Activated T-helper 17 cell treated with anti-CD3 and anti-CD28 coated beads, Interleukin-2, amount 50 U/mL, for 72 hours (primary cell): ENCODE results near the gene CTCF. TPM values are rescaled to one million over a fixed set of nuclear protein-coding genes. Genes with fewer than 3 reads are reported as not detected.
A peak's percentile ranks its signal among the peaks of the same experiment; 100 is the strongest.

Source experiments
- ATAC-seq: fragments of 150-1000 bp; cut with Tn5 transposase; replicated peaks from 2 replicates; pipeline ENCODE4 v1.10.0; 2021; ENCODE audit warnings: mild to moderate bottlenecking, moderate library complexity
- H3K27ac Mint-ChIP-seq: one replicate; pipeline ENCODE4 v1.8.0; 2022; ENCODE audit warnings: mixed read lengths
- H3K27me3 Mint-ChIP-seq: one replicate; pipeline ENCODE4 v1.8.0; 2022; ENCODE audit warnings: mixed read lengths
- H3K36me3 Mint-ChIP-seq: one replicate; pipeline ENCODE4 v1.8.0; 2022; ENCODE audit warnings: low read depth, mild to moderate bottlenecking, mixed read lengths
- H3K4me1 Mint-ChIP-seq: one replicate; pipeline ENCODE4 v1.8.0; 2022; ENCODE audit warnings: mixed read lengths
- H3K4me3 Mint-ChIP-seq: one replicate; pipeline ENCODE4 v1.8.0; 2022; ENCODE audit warnings: mild to moderate bottlenecking, mixed read lengths
- H3K9me3 Mint-ChIP-seq: one replicate; pipeline ENCODE4 v1.8.0; 2022; ENCODE audit warnings: mixed read lengths
- total RNA-seq, 2 donors: library from RNA; stranded (reverse); gene quantifications; one replicate each; pipeline ENCODE4 v1.2.3, GENCODE V29; 2022

CTCF gene
- total RNA-seq, 2 donors from 2014 or later, result 41.2 to 49.4 TPM

DNA sequence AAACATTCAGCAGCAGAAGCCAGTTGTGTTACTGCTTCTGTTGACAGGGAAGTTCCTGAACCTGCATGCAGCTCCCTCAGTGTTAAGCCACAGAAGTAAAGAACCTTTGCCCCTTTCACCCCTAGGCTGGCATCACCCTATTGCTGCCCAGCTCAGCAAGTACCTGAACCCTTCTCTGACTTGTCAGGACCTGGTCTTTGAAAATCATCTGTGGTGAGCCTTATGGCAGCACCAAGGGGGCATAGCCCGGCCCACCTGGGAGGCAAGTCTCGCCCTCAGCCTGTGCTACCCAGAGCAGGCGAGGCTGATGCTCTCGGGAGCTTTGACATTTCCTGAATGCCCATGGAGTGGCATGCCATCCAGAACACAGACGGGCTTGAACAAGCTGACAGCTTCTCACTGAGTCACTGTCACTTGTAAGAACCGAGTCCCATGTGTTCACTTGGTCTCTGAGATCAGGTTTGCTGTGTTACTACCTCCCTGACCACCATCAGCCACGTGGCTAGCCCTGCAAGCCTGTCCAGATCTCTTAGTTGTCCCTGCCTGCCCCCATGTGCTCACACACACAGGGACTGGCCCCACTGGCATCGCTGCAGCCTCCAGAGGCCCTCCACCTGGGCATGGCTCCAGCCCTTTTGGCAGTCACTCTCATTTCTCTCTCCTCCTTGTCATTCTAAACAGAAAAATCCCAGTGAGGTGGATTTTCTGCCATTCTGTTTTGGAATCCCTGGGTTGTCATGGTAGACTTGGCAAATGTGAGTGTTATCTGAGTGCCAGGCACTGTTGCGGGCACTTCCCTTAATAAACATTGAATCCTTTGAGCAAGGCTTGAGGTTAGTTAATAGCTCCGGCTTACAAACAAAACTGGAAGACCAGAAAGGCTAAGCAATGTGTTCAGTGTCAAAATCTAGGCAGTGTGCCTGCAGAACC lies 79.7 kb downstream of the CTCF start:
- no peak overlapping the region for H3K27ac Mint-ChIP-seq
- no peaks in the 10 kb centered on the region for H3K9me3 Mint-ChIP-seq
- peaks cover 37% of the 10 kb centered on the region for H3K36me3 Mint-ChIP-seq
- no peak overlapping the region for H3K4me3 Mint-ChIP-seq
- no peaks in the 10 kb centered on the region for H3K4me1 Mint-ChIP-seq
- H3K27me3 Mint-ChIP-seq, result no peaks in the 10 kb centered on the region
- no peak for ATAC-seq

DNA sequence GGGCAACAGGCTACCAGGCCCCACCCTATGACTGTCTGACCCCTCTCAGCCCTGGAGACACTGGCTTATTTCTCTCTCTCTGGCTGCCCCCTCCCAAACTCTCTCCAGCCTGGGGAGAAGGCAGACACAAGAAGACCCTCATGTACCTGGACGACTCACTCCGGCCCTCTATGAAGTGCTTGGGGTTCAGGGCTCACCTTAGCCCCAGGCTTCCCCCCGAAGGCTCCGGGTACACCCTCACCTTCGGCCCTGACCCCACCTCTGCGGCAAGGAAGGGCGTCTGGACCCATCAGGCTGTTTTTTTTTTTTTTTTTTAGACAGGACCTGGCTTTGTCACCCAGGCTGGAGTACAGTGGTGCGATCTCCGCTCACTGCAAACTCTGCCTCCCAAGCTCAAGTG lies 81.7 kb downstream of the CTCF start:
- Mint-ChIP-seq H3K27me3 (no peaks in the 10 kb centered on the region), H3K9me3 (no peaks in the 10 kb centered on the region), H3K4me1 (no peaks in the 10 kb centered on the region), H3K27ac (peak overlapping the region; percentile 74), H3K4me3 (peak overlapping the region; percentile 75), H3K36me3 (peaks cover 28% of the 10 kb centered on the region)
- ATAC-seq, result no peak

DNA sequence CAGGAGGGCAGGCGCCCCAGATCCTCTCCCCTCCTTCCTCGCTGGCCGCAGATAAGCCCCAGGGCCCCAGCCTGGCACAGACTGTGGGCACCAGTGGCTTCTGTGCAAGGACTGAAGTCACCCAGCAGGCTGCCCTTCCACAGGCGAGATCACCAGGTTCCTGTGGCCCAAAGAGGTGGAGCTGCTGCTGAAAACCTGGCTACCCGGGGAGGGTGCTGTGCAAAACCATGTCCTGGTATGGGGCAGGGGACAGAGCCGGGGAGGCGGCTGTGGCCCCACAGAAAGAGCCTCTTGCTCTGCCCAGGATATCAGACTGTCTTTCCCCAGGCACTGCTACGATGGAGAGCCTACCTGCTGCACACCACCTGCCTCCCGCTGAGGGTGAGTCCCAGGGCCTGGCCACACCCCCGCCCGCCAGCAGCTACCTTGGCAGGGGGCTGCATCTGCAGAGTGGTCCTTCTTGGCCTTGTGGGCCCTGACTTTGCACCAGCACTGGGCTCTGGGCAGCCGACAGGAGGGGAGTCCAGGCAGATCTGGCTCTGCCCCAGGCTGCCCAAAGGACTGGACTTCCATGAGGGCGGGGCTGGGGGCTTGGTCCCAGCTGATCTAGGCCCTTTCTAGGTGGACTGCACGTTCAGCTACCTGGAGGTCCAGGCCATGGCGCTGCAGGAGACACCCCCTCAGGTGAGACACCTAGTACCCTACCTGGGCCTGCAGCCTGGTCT lies 83.2 kb downstream of the CTCF start:
- peak overlapping the region; percentile 76 for H3K27ac Mint-ChIP-seq
- no peaks in the 10 kb centered on the region for H3K9me3 Mint-ChIP-seq
- no peaks in the 10 kb centered on the region for H3K27me3 Mint-ChIP-seq
- peak overlapping the region; percentile 75 for H3K4me3 Mint-ChIP-seq
- ATAC-seq, result peak; percentile 35
- peaks cover 7% of the 10 kb centered on the region for H3K4me1 Mint-ChIP-seq
- H3K36me3 Mint-ChIP-seq, result peaks cover 32% of the 10 kb centered on the region

DNA sequence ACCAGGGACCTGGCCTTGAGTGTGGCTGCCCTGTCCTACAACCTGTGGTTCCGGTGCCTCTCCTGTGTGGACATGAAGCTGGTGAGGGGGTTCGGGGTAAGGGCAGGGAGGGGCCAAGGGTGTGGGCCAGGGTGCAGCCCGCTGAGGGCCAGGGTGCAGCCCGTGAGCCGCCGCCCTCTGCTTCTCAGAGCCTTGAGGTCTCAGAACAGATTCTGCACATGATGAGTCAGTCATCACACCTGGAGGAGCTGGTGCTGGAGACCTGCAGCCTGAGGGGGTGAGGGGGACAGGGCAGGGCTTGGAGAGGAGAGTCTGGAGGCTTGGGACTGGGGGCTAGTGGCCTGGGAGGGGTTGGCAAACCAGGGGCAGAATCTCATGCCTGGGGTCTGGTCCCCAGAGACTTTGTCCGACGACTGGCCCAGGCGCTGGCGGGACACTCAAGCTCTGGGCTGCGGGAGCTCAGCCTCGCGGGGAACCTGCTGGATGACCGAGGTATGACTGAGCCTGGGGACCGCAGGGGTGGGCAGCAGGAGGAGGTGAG lies 84.9 kb downstream of the CTCF start:
- Mint-ChIP-seq H3K36me3 (peaks cover 48% of the 10 kb centered on the region), H3K27me3 (no peaks in the 10 kb centered on the region), H3K4me1 (peaks cover 8% of the 10 kb centered on the region), H3K27ac (peak overlapping the region; percentile 79), H3K4me3 (peak overlapping the region; percentile 75), H3K9me3 (no peaks in the 10 kb centered on the region)
- ATAC-seq, result no peak

DNA sequence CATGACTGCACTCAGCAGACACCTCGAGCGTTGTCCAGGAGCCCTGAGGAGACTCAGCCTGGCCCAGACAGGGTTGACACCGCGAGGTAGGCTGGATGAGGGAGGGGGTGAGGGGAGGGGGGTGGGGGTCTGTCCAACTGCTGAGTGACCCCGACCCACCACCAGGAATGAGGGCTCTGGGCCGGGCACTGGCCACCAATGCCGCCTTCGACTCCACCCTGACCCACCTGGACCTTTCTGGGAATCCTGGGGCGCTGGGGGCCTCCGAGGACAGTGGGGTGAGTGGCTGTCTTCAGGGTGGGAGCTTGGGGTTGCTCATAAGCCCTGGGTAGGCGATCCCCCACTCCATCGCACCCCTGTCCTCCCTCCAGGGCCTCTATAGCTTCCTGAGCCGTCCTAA lies 85.4 kb downstream of the CTCF start:
- Mint-ChIP-seq H3K4me3 (no peak overlapping the region), H3K27me3 (no peaks in the 10 kb centered on the region), H3K27ac (no peak overlapping the region), H3K36me3 (peaks cover 51% of the 10 kb centered on the region), H3K4me1 (peaks cover 8% of the 10 kb centered on the region), H3K9me3 (no peaks in the 10 kb centered on the region)
- no peak for ATAC-seq

DNA sequence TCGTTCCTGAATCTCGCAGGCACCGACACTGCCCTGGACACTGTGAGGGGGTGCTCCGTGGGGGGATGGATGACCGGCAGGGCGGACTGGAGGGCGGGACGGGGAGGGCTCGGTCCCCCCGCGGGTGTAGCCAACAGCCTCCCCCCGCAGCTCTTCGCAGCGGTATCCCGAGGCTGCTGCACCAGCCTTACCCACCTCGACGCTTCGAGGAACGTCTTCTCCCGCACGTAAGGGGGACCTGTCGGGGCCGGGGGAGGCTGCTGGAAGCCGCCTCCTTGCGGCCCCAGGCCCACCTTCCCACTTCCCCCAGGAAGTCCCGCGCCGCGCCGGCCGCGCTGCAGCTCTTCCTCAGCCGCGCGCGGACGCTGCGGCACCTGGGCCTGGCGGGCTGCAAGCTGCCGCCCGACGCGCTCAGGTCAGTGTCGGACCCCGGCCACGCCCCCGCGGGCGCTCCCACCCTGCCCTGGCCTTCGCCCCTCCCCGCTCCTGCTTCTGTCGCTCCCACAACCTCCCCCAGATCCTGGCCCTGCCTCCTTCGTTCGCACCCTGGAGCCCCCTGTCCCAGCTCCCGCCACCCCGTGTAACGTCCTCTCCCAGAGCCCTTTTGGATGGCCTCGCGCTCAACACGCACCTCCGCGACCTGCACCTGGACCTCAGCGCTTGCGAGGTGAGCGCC lies 85.9 kb downstream of the CTCF start:
- no peak for ATAC-seq
- peaks cover 8% of the 10 kb centered on the region for H3K4me1 Mint-ChIP-seq
- H3K4me3 Mint-ChIP-seq, result no peak overlapping the region
- no peaks in the 10 kb centered on the region for H3K27me3 Mint-ChIP-seq
- H3K9me3 Mint-ChIP-seq, result no peaks in the 10 kb centered on the region
- H3K27ac Mint-ChIP-seq, result no peak overlapping the region
- peaks cover 51% of the 10 kb centered on the region for H3K36me3 Mint-ChIP-seq

DNA sequence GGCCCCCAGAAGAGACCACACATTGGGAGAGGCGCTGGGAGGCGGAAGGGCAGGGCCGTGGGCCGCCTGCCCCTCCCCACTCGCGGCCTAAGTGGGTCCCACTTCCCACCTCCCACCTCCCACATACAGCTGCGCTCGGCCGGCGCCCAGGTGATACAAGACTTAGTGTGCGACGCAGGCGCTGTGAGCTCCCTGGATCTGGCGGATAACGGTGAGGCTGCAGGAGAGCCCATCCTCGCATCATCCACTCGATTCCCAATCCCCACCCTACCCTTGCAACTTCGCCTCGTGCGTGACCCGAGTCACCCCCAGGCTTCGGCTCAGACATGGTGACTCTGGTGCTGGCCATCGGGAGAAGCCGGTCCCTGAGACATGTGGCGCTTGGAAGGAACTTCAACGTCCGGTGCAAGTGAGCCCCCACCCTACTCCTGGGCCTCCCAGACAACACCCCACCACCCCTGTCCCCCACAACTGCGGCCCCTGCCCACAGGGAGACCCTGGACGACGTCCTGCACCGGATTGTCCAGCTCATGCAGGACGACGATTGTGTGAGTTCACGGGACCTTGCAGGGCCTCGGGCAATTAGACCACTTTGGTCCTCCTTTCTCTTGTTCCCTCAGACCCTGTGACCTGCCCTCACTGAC lies 86.6 kb downstream of the CTCF start:
- no peak overlapping the region for H3K27ac Mint-ChIP-seq
- H3K27me3 Mint-ChIP-seq, result no peaks in the 10 kb centered on the region
- H3K36me3 Mint-ChIP-seq, result peaks cover 51% of the 10 kb centered on the region
- no peak overlapping the region for H3K4me3 Mint-ChIP-seq
- H3K4me1 Mint-ChIP-seq, result peaks cover 8% of the 10 kb centered on the region
- no peaks in the 10 kb centered on the region for H3K9me3 Mint-ChIP-seq
- no peak for ATAC-seq

DNA sequence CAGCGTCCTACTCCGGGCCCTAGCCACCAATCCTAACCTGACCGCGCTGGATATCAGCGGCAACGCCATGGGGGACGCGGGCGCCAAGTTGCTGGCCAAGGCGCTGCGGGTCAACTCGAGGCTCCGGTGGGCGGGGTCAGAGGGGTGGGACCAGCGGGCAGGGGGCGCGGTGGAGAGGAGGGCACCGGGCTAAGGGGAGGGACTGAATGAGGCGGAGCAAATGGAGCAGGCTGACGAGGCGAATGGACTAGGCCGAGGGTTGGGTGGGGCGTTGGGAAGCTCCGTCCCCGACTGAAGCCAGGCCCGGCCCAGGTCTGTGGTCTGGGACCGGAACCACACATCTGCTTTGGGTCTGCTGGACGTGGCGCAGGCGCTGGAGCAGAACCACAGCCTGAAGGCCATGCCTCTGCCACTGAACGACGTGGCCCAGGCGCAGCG lies 87.2 kb downstream of the CTCF start:
- no peak for ATAC-seq
- no peaks in the 10 kb centered on the region for H3K9me3 Mint-ChIP-seq
- H3K27ac Mint-ChIP-seq, result no peak overlapping the region
- no peak overlapping the region for H3K4me3 Mint-ChIP-seq
- H3K36me3 Mint-ChIP-seq, result peaks cover 56% of the 10 kb centered on the region
- H3K4me1 Mint-ChIP-seq, result peaks cover 8% of the 10 kb centered on the region
- no peaks in the 10 kb centered on the region for H3K27me3 Mint-ChIP-seq

DNA sequence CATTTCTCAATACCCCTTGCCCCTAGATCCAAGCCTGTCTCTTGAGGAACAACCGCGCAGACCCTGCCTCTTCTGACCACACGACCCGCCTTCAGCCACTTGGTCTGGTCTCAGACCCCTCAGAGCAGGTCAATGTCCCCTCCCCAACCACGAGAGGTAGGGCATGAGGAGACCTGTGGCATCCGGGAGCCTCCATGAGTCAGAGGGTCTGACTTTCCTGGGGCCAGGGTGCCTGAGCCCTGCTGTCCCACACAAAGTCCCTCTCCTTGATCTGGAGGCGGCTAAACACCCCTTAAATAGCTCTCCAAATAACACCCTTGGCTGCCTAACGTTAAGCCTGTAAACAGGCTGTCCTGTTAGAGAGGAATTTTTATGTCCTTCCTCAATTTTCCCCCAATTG lies 87.7 kb downstream of the CTCF start:
- no peaks in the 10 kb centered on the region for H3K27me3 Mint-ChIP-seq
- H3K9me3 Mint-ChIP-seq, result no peaks in the 10 kb centered on the region
- peaks cover 61% of the 10 kb centered on the region for H3K36me3 Mint-ChIP-seq
- H3K4me1 Mint-ChIP-seq, result peaks cover 8% of the 10 kb centered on the region
- no peak for ATAC-seq
- H3K4me3 Mint-ChIP-seq, result no peak overlapping the region
- H3K27ac Mint-ChIP-seq, result peak overlapping the region; percentile 40

DNA sequence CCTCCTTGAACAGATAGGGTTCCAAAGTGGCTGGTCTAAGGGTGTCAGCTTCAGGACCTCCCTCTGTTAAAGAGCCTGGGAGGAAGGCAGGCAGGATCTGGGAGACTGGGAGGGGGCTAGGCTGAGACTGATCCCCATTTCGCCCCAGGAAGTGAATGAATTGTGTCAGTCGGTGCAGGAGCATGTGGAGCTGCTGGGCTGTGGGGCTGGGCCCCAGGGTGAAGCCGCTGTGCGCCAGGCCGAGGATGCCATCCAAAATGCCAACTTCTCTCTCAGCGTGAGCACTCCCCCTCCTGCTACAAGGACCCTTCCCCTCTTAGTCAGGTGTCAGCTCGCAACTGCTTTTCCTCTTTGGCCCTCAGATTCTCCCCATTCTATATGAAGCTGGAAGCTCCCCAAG lies 88.7 kb downstream of the CTCF start:
- H3K9me3 Mint-ChIP-seq, result no peaks in the 10 kb centered on the region
- no peak for ATAC-seq
- peak overlapping the region; percentile 40 for H3K27ac Mint-ChIP-seq
- H3K27me3 Mint-ChIP-seq, result no peaks in the 10 kb centered on the region
- peaks cover 8% of the 10 kb centered on the region for H3K4me1 Mint-ChIP-seq
- no peak overlapping the region for H3K4me3 Mint-ChIP-seq
- H3K36me3 Mint-ChIP-seq, result peaks cover 71% of the 10 kb centered on the region

DNA sequence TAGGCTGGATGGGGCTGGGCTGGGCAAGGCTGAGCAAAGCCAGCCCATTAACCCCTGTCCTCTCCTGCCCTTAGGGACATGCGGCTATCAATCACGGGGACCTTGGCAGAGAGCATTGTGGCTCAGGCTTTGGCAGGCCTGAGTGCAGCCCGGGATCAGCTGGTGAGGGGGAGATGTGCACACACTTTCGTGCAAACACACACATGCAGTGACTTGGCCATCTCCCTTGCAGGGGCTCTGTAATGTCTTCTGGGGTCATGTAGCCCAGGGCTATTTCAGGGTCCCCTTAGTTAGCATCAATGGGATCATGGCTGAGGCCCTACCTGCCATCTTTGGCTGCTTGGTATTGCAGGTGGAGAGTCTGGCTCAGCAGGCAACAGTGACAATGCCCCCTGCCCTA lies 89.5 kb downstream of the CTCF start:
- no peaks in the 10 kb centered on the region for H3K27me3 Mint-ChIP-seq
- H3K9me3 Mint-ChIP-seq, result no peaks in the 10 kb centered on the region
- no peak overlapping the region for H3K4me3 Mint-ChIP-seq
- ATAC-seq, result no peak
- peaks cover 8% of the 10 kb centered on the region for H3K4me1 Mint-ChIP-seq
- peak overlapping the region; percentile 65 for H3K27ac Mint-ChIP-seq
- H3K36me3 Mint-ChIP-seq, result peaks cover 67% of the 10 kb centered on the region

DNA sequence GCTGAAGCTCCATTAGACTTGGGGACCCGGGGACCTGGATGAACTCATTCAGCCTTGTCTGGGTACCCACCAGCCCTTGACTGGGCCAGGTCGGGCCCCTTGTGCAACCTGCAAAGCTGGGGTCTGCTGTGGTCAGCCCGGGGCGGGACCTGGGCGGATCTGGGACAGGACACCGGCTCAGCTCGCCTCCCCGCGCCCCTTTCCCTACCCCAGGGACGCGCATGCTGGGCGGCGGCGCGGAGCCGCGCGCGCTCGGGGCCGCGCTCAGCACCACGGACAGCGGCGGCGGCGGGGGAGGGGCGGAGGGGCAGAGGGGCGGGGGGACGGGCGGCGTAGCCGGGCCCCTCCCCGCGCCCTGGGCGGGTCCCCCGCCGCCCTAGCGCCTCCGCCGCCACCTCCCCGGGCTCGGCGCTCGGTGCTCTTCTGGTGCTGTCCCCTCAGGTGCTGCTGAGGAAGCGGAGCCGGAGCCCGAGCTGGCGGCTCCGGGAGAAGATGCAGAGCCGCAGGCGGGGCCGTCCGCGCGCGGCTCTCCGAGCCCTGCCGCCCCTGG lies 90.3 kb downstream of the CTCF start:
- Mint-ChIP-seq H3K36me3 (peaks cover 66% of the 10 kb centered on the region), H3K9me3 (no peaks in the 10 kb centered on the region), H3K4me3 (no peak overlapping the region), H3K4me1 (peaks cover 8% of the 10 kb centered on the region), H3K27ac (no peak overlapping the region), H3K27me3 (no peaks in the 10 kb centered on the region)
- ATAC-seq, result no peak

DNA sequence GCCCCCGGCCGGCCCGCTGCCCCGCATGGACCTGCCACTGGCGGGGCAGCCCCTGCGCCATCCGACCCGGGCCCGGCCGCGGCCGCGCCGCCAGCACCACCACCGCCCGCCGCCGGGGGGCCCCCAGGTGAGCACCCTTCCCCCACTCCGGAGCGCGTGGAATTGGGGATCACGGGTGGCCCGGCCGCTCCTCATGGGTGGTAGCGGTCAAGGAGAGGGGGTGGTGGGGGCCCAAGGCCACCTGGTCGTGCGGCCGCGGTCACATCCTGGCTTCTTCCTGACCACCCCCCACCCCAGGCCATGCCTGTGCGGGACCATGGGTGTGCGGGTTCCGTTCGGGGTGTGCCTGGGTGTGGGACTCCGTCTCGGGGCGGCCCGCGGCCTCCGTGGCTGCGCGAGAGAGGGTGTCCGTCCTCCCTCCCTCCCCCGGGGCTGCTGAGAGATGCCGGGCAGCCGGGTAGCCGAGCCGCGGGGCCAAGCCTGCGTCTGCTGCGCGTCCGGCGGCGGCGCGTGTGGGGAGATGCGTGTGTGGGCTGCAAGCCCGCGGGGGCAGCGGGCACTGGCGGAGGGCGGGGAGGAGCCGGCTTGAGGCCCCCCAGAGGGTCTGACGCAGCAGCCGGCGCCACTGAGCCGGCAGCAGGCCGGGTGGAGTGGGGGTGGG lies 90.9 kb downstream of the CTCF start:
- H3K36me3 Mint-ChIP-seq, result peaks cover 72% of the 10 kb centered on the region
- H3K4me3 Mint-ChIP-seq, result no peak overlapping the region
- ATAC-seq, result no peak
- H3K4me1 Mint-ChIP-seq, result peaks cover 8% of the 10 kb centered on the region
- no peaks in the 10 kb centered on the region for H3K9me3 Mint-ChIP-seq
- H3K27ac Mint-ChIP-seq, result no peak overlapping the region
- no peaks in the 10 kb centered on the region for H3K27me3 Mint-ChIP-seq
